Right lobe of liver (tissue), 4 donors: ENCODE measurements around the gene C1orf198.

Experiments used
- POLR2A ChIP-seq: fragments of 450-650 bp; IDR thresholded peaks from one replicate; pipeline ENCODE4 v1.6.1; 2017; ENCODE audit warnings: antibody characterized with exemption, mild to moderate bottlenecking
- TF ChIP-seq, protein P1 (sequence below), 4 donors: fragments of 200-600 bp in 3 of 4; fragments of 450-650 bp in 1 of 4; IDR thresholded peaks; one replicate each; pipeline versions ENCODE4 v1.5.1 to v1.8.0; 2016 to 2022; ENCODE audit warnings: antibody characterized with exemption in 4 of 4, mild to moderate bottlenecking in 2 of 4
- donor health status: DM: no; HTN: no; CAD: no.
- donor health status: DM: no; HTN: no; CAD: no.
- donor health status: DM: no; HTN: yes; CAD: no.

DNA sequence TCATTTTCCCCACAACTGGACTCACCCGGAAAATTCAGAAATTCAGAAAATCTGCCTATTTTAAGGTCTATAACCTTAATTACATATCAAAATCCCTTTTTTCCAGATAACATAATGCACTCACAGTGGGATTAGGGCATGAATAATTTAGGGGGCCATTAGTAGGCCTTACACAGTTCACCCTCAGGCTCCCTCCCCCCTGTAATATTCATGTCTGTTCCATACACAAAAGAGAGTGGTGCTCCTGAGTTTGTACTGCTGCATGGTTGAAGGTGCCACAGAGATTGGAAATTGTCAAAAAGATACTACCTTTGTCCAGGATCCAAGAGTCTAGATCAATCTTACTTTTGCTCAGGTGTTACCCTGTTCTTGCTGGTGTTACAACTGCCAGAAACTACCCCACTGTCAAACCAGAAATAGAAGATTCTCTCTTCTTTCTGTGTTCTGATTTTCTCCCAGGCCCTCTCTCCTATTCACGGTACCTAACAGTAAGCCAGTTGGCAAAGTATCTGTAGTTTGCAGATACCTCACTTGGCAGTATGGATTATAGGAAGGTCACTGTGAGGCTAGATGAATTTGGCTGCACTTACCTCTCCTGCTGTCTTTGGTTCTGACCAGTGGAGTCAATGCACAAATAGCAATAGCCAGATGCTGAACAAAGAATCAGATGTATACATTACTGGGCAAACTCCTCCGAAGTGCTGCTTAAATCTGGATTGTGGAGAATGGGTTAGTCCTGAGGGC is 53.2 kb downstream of the C1orf198 start:
- TF ChIP-seq POLR2A, result no peak
- TF ChIP-seq, protein P1, sequence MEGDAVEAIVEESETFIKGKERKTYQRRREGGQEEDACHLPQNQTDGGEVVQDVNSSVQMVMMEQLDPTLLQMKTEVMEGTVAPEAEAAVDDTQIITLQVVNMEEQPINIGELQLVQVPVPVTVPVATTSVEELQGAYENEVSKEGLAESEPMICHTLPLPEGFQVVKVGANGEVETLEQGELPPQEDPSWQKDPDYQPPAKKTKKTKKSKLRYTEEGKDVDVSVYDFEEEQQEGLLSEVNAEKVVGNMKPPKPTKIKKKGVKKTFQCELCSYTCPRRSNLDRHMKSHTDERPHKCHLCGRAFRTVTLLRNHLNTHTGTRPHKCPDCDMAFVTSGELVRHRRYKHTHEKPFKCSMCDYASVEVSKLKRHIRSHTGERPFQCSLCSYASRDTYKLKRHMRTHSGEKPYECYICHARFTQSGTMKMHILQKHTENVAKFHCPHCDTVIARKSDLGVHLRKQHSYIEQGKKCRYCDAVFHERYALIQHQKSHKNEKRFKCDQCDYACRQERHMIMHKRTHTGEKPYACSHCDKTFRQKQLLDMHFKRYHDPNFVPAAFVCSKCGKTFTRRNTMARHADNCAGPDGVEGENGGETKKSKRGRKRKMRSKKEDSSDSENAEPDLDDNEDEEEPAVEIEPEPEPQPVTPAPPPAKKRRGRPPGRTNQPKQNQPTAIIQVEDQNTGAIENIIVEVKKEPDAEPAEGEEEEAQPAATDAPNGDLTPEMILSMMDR (IDR thresholded peaks at IDR 0.05), result no peak
